ENCODE results near the gene VRK1.

- TF ChIP-seq CTCF (IDR thresholded peaks at IDR 0.05) (no peak), EZH2 (IDR thresholded peaks at IDR 0.05; ENCODE audit: borderline replicate concordance, insufficient read depth, low read depth, low read length, poor library complexity, severe bottlenecking) (no peak)
Observed at GRCh38 chr14:96904201-96904600, 107.0 kb downstream of the VRK1 start.
